IMR-90 (cell line): ENCODE measurements around the gene LDLRAD4.

Source experiments
- CHD1 ChIP-seq: IDR thresholded peaks from 2 replicates; pipeline ENCODE4 v1.6.1; 2012; ENCODE audit warnings: low read depth, low read length, improper control_type of control experiment
- CTCF ChIP-seq: conservative IDR thresholded peaks from 2 replicates; pipeline ENCODE4 v1.5.1; 2012; ENCODE audit warnings: mild to moderate bottlenecking, low read depth, low read length, improper control_type of control experiment
- POLR2A ChIP-seq: IDR thresholded peaks from 2 replicates; pipeline ENCODE4 v1.6.1; 2012; ENCODE audit warnings: mild to moderate bottlenecking, low read depth, low read length
- RFX5 ChIP-seq: IDR thresholded peaks from 2 replicates; pipeline ENCODE4 v1.8.0; 2012; ENCODE audit warnings: low read depth, mild to moderate bottlenecking, low read length, moderate library complexity

GRCh38 chr18:13570216-13570615 is 351.7 kb downstream of the LDLRAD4 start:
- no peak for TF ChIP-seq CTCF
- TF ChIP-seq CHD1 = no peak
- TF ChIP-seq RFX5 = no peak
- TF ChIP-seq POLR2A = no peak
